GM18909 (cell line): ENCODE results near the gene C1RL.

Experiments
- ATAC-seq: cut with Tn5 transposase; IDR thresholded peaks from one replicate; pipeline ENCODE4 v1.9.1; 2021; ENCODE audit warnings: mild to moderate bottlenecking; ENCODE audit not compliant: unreplicated experiment, poor library complexity

C1RL gene

GRCh38 chr12:7108796-7109571, at the start of gene C1RL:
Gene C1RL, minus strand, starts transcription at chr12:7109214. Its CDS starts 34 bp downstream, at chr12:7109180.
- no peak for ATAC-seq

- ATAC-seq, result no peak
Measured at GRCh38 chr12:7157391-7157790, 48.4 kb upstream of the C1RL start.

GRCh38 chr12:7156259-7157197, 47.5 kb upstream of the C1RL start:
- ATAC-seq, result no peak

- ATAC-seq, result no peak
Measured at GRCh38 chr12:7155471-7156034, 46.5 kb upstream of the C1RL start.

GRCh38 chr12:7154901-7155470, 46.0 kb upstream of the C1RL start:
- no peak for ATAC-seq

- no peak for ATAC-seq
Measured at GRCh38 chr12:7154042-7154441, 45.0 kb upstream of the C1RL start.

- no peak for ATAC-seq
Measured at GRCh38 chr12:7152818-7153217, 43.8 kb upstream of the C1RL start.

GRCh38 chr12:7151532-7151931, 42.5 kb upstream of the C1RL start:
- no peak for ATAC-seq

- ATAC-seq, result no peak
Measured at GRCh38 chr12:7150841-7151240, 41.8 kb upstream of the C1RL start.

GRCh38 chr12:7150356-7150755, 41.3 kb upstream of the C1RL start:
- ATAC-seq, result no peak

GRCh38 chr12:7146906-7147305, 37.9 kb upstream of the C1RL start:
- ATAC-seq, result no peak

GRCh38 chr12:7146228-7146627, 37.2 kb upstream of the C1RL start:
- no peak for ATAC-seq

- no peak for ATAC-seq
Measured at GRCh38 chr12:7145671-7146070, 36.7 kb upstream of the C1RL start.

- no peak for ATAC-seq
Measured at GRCh38 chr12:7144414-7145120, 35.6 kb upstream of the C1RL start.

- no peak for ATAC-seq
Measured at GRCh38 chr12:7143564-7143963, 34.5 kb upstream of the C1RL start.

- ATAC-seq, result no peak
Measured at GRCh38 chr12:7142809-7143465, 33.9 kb upstream of the C1RL start.

- ATAC-seq, result no peak
Measured at GRCh38 chr12:7142056-7142644, 33.1 kb upstream of the C1RL start.

GRCh38 chr12:7141351-7142005, 32.5 kb upstream of the C1RL start:
- ATAC-seq, result no peak

- ATAC-seq, result no peak
Measured at GRCh38 chr12:7139200-7139599, 30.2 kb upstream of the C1RL start.
